ENCODE measurements around the gene CASZ1.

The CASZ1 gene

DNA sequence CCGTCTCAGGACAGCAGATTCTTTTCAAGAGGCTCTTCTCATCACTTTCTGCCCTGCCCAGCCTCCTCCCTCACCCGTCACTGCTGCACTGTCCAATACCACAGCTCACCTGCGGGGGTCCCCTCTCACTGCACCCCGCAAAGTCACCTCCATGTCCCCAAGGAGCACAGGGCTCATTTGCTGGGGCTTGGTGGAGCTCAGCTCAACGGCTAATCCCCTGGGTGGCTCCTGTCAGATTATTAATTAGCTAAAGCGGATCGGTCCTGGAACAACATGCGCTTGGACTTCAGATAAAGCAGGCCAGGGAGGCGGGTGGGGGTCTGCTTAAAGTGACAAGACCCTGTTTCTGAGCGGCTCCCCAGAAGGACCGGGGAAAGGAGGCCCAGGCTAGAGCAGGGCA is 43.1 kb downstream of the CASZ1 start:
- no peak for DNase-seq (ENCODE audit: low spot score)

DNA sequence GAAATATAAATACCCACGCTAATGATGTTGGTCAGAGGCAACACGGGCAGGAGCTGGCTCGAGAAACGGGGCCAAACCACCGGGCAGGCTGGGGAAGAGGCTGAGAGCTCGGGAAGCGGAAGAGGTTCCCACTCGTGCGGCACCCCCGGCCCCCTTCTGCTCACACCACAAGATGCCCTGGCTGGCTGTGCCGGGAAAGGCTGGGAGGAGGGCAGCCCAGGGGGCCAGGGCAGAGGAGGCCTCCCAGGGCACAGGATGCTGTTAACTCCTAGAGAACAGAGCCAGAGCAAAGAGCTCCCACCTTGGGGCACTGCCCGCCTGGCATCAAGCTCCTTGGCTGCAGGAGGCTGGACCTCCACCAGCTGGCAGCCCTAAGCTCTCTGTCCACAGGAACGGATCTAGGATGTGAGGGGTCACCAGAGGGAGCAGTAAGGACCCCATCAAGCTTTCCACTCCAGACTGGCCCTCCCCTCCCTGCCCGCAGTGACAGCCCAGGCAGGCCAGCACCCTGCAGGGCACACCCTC is 44.8 kb downstream of the CASZ1 start:
- no peak for DNase-seq (ENCODE audit: low spot score)

DNA sequence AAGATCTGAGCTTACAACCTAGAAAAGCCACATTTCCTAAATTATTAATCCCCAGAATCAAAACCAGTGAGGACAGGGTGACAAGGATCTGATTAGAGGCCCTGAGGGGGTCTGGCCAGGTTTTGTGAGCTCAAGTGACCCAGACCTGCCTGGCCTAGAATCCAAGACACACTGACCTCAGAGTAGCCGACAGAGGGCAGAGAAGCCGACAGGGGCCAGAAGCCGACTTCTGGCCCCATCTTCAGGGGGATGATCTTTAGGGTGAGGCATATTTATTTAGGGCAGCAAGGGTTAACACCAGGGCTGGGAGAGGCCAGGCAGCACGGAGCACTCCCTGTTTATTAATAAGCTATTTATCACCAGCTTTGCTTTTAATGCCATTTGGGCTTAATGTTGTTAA is 45.3 kb downstream of the CASZ1 start:
- DNase-seq (ENCODE audit: low spot score): no peak

DNA sequence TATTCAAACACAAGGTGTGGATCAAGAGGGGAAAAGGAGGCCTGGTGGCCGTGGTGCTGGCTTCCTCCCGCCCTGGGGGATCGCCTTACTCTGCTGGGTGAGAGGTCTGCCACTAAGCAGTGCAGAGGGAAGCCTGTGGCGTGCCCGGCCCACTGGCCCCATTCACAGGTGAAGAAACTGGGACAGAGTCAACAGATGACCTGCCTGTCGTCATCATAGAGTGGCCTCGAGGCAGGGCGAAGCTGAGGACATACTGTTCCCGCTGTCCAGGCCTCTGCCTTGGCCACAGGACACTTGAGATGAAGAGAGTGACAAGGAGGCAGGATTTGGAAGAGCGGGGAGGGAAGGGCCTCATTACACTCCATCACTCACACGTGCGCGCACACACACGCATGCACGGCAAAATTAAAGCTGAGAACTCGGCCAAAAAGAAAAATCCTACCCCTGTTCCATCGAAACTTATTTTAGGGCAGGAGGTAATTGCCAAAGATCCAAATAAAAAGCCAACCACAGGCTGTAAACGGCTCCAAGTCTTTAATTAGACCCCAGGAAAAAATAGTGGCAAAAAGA is 50.5 kb downstream of the CASZ1 start:
- DNase-seq (ENCODE audit: low spot score): no peak

DNA sequence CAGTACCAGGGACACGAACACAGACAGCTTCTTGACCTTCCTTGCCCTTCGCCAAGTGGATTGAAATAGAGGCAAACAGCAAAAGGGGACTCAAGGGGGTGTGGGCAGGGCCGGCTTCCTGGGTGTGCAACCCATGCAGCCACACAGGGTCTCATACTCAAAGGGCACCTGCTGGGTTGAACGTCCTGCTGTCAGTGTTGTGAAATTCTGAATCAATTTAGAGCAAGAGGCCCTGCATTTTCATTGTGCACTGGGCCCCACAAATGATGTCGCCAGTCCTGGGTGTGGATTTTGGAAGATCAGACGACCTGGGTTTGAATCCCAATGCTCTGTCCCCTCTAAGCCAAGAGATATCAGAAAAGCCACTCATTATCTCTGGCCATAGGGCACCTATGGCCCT is 51.1 kb downstream of the CASZ1 start:
- DNase-seq (ENCODE audit: low spot score): no peak

DNA sequence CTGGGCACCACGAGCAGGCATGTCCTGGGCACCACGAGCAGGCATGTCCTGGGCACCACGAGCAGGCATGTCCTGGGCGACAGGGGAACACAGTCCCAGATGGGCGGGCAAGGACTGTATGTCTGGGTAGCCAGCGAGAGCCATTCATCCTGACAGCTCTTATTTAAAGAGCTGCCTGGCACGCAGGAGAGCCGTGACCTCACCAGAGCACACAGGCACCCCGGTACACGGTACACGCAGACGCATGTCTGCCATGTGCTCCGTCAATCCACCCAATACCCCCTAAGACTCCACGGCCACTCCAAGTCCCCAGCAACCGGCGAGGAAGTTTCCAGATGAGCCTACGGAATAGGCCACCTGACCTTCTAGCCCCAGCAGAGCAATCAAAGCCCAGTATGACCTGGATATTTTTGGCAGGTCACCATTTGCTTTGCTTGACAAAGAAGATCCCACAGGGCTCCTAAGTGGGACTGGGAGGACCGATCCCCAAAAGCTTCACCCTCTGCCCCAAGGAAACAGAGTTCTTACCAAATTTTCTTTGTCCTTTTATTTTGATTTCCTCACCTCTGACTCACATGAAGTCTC is 51.7 kb downstream of the CASZ1 start:
- no peak for DNase-seq (ENCODE audit: low spot score)

DNA sequence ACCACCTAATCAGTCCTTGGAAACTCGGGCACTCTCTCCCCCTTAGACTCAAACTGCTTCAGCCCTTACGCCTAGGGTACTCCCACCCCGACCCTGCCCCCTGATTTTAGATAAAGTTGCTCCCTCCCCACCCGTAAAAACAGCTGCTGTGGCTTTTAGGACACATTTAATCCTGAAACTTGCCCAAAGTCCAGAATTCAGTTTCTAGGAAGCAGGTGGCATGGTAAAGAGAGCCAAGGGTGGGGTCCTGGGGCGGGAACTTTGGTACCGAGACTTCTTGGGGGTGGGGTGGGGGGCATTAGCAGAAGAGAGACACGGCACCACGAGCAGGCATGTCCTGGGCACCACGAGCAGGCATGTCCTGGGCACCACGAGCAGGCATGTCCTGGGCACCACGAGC is 52.4 kb downstream of the CASZ1 start:
- DNase-seq (ENCODE audit: low spot score): no peak

DNA sequence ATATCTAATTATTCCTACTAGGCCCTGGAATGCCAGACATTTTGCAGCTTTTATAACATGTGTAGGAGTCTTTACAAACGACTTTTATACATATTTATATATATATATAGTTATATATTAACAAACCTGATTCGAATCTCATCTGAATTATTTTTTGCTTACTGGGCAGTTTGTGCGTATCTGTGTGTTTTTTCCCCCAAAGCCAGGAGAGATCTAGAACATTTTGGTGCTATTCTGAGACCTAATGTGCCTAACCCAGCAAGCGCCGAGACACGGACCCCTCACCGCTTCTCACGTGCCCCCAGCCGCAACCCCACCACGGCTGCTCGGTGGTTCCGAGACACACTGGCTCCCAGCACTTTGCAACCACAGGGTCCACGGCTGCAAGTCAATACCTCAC is 54.8 kb downstream of the CASZ1 start:
- DNase-seq (ENCODE audit: low spot score): no peak

DNA sequence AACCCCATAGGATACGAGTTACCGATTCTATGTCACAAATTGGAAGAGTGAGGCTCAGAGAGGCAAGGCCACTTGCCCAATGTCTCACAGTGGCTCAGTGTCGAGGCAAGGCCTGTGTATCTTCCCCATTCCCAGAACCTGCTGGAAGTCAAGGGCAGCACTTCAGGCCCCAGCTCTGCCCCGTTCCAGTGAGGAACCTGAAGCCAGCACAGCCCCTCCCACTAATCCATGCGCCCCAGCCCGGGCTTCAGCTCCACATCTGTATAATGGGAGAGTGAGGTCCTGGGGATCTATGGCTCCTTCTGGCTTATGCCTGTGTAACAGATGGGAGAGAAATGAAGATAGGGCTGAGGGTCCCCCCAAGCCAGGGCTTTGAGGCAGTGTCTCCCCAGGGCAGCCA is 56.3 kb downstream of the CASZ1 start:
- DNase-seq (ENCODE audit: low spot score): no peak

DNA sequence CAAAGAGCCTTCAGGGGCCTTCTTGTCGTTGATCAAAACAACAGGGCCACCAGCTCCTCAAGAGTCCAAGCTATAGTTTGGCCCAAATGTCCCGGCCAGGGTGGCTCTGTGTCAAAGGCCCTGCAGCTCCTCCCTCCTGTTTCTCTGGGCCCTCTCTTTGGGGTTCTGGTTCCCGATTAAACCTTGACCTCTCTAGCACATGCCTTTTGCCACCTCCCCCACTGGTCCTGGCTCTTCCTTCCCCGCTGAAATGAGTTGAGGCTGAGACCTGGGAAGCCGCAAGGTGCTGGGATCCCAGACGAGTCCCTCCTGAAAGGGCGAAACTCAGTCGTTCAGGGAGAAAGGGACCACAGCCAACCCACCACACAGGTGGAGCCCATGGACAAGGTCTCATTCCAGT is 56.9 kb downstream of the CASZ1 start:
- no peak for DNase-seq (ENCODE audit: low spot score)

DNA sequence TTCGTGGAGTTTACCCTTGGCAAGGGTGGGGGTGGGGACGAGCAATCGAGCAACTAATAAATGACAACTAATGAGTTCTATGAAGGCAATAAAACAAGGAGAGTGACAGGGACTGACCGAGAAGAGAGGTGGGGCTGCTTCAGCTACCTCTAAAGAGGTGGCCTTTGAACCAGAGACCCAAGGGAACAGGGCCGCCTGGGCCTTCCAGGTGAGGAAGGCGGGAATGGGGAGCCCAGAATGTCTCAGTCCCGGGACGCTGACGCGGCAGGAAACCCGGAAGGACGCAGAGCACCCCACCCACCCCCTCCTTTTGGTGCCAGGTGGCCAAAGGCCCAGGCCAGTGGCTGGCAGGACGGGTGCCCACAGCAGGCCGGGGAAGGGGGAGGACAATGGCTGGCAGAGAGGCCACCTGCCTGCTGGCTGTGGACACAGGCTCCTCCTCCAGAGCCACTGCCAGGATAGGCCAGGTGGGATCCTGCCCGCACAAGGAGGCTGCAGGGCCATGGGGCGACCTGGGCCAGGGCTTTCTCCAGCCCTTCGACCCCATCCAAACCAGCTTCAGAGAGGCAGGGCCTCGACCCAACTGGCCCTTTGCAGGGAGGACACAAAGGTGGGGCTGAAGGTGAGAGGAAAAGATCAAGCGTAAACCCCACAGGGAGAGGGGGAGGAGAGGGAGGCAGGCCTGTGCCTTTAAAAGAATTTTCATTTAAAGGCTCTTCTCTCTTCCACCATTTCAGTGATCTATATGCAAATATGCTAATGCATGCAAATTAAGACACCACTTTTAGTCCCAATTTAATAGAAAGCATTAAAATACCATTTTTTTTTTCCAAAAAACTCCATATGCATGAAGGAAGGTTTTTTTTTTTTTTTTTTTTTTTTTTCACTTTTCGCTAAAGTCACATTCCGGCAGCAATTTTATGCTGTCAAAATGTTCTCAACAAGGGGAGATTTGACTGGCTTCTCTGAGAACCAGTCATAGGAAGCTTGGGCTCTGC is 58.1 kb downstream of the CASZ1 start:
- DNase-seq (ENCODE audit: low spot score): no peak

DNA sequence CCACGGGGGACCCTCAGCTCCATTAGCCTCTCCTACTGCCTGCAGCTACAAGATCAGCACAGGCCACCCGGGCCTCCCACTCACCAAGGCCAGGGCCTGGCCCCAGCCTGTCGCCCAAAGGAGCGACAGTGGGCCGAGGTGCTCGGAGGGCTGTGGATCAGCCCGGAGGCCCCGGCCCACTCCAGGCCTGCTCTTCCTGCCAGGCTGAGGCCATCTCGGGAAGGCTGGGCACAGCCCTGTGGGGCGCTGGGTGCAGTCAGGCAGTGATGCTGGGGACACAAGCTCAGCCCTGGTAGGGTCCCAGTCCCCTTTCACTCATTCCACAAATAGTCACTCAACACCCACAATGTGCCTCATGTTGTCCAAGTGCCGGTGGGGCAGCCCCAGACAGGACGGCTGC is 58.8 kb downstream of the CASZ1 start:
- DNase-seq (ENCODE audit: low spot score): no peak

DNA sequence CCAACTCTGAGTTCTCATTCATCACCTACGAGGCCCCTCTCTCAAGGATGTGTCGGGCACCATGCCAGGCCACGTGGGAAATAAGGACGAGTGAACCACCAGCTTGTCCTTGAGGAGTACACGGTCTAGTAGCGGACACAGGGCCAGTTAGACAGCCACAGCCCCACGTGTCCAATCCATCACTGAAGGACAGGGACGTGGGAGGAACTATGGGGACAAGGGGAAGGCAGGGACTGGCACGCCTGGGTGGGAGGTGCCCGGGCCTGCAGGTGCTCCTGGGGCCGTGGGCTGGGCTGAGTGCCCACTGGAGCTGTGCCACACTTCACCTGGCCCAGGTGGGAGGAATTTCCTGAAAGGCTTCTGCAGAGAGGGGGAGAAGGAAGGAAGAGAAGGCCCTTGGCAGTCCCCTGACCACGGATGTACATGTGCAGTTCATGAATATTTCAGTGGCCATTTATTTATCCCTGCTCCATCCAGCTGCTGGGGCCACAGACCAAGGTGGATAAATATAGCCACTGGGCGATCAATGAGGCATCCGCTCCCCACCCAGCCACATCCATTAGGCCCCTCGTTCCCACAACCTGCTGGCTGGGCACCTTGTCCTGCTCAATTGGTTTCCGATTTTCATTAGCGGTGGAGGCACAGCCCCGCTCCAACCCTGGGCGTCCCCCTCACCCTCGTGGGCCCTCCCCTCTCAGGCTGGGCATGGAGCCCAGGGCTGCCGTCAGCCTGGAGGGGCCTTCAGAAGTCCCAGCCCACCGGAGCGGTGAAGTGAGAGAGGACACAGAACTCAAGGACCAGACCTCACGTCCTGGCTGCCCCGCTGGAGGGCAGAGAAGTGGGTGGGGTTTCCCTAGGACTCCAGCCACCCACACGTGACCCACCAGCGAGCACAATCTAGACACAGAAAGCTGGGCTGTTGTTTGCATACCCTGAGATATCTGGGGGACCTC is 59.5 kb downstream of the CASZ1 start:
- no peak for DNase-seq (ENCODE audit: low spot score)

DNA sequence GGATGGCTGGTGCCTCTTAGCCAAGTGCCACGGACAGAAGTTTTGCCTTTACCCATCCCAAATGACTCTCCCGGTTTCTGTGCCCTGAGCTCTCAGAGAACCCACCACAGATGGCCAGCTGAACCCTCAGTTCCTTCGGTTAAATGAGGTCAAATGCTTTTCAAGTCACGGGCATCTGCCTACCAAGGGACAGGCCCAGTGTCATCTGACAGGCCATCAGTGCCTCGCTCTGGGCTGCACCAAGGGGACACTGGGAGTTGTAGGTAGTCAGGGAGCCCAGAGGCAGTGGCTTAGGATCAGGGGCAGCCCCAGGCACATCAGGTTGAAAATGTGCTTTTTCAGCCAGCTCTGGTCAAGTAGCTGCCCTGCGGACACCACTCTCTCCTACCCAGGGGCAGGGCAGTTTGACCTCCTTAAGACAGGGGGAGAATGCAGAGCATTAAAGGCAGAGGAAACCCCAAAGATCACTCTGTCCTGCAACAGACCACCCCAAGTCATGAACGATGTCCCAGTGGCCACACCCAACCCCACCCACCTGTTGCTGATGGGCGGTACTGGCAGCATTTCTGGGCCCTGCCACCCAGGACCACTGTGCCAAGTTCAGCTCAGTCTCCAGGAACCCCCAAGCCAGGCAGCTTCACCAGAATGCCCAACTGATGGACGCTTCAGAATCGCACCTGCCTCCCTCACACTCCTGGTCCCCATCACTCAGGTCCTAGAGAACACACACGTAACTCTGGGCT is 60.7 kb downstream of the CASZ1 start:
- DNase-seq (ENCODE audit: low spot score): no peak

DNA sequence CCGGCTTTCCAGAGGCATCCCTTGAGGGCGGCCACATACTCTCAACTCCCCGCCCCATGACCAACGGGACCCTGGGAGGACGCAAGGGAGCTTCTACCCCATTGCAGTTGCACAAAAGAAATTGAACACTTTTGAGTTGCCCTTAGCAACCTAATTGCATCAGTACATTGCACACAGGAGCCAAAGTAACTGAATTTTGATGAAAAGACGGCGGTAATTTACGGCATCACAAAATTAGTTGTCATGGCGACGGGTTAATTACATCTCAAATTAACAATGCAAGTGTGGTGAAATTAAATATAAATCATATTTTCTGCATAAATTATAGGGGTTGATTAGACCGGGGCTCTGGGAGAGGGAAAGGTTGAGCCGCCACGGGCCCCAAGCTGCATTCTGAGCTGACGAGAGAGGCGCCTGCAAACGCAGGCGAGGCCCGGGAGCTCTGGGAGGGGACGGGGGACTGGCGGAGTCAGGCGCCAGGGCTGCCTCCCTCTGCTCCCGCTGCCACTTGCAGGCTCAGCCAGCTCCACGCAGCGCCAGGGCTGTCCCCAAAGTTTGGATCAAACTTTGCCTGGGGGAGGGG is 61.4 kb downstream of the CASZ1 start:
- DNase-seq (ENCODE audit: low spot score): no peak

DNA sequence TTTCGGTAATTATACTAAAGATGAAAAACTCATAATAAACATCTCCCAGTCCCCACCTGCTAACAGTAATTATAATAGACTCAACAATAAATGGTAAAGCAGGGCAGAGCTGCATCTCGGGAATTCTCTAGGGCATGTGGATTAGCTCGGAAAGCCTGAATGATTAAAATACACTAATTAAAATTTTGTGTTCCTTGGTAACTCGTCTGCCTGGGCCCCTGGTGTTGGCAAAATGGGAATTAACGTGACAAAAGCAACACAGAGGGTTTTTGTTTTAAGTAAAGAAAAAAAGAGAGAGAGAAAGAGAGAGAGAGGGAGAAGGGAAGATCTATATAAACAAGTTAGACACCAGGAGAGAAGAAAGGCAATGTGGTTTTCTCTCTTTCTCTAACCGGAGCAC is 62.1 kb downstream of the CASZ1 start:
- no peak for DNase-seq (ENCODE audit: low spot score)

DNA sequence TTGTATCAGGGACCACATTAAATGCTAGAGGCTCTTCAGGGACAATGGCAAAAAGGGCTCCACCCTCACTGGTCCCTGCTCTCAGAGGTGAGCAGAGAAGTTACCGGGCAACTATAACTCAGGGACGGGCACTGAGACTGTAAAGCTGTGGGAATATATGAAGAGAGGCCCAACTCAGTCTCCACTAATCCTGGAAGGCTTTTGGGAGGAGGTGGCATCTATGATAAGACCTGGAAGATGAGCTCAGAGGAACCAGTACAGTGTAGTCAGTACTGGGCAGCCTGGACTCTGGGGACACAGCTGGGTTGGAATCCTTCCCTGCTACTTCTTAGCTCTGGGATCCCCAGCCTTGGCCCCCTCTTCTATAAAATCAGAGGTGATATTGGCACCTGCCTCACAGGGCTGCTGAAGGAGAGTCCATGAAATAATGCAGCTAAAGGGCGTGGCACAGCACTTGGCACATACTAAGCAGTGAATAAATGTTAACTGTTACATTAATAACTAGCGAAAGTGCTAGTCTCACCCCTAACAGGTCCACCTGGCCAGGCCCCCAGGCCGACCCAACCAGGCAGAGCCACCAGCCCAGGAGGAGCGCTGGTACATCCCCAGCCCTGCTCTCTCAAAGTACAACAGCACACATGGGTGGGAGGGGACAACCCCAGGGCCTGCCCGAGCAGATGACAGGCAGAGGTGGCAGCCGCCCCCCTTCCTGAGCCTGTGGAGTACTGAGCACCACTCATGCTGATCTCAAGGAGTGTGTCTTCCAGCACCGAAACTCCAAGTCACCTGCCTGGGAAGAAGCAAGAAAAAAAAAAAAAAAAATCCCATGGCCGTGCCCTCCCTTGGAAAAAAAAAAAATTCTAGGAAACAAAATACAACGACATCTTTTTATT is 62.7 kb downstream of the CASZ1 start:
- DNase-seq (ENCODE audit: low spot score): no peak

DNA sequence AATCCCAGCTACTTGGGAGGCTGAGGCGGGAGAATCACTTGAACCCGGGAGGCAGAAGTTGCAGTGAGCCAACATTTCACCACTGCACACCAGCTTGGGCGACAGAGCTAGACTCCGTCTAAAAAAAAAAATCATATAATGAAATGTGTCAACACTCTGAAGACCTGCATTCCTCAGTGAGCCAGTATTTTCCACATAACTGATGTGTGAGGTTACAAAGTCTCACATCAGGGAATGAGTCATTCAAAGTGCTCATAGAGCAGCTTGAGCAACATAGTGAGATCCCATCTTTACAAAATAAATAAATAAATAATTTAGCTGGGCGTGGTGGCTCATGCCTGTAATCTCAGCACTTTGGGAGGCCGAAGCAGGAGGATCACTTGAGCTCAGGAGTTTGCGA is 65.5 kb downstream of the CASZ1 start:
- DNase-seq (ENCODE audit: low spot score): peak; percentile 57

DNA sequence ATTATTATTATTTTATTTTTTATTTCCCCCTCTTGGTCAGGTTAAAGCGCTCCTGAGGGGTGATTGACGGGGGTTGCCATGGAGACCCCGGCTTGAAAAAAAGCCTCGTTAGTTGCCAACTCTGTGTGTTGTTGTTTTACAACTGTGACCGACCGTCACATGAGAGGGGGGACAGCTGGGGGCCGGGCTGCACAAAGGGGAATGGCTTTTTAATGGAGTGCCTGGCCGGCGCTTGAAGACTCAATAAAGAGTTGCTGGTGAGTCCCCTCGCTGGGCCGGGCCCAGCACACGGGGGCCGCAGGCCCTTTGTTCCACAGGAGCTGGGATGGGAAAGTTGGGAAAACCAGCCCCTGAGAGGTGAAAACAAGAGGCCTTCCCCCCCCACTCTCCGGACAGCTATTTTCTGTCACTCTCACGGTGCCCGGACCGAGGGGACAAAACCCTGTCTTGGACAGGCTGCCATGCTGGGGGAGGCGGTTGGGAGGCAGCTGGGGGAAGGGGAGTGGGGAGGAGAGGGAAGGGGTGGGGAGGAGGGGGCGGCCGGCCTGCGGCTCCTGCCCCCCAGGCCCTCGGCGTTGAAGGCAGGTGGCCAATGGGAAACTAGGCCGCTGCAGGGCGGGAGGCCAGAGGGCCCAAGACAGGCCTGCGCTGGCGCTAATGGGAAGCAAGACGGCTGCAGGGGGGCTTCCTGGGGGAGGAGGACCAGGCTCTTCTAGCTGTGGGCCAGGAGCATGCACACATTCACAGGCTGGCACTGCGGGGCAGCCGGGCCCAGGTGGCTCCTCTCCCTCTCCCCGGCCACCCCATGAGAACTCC is 67.6 kb downstream of the CASZ1 start:
- no peak for DNase-seq (ENCODE audit: low spot score)
